HG03095 (cell line): Measurements from ENCODE around the gene EMP1.

Experiments used
- ATAC-seq: cut with Tn5 transposase; IDR thresholded peaks from one replicate; pipeline ENCODE4 v1.9.1; 2021; ENCODE audit warnings: moderate library complexity; ENCODE audit not compliant: unreplicated experiment

EMP1 gene, protein sequence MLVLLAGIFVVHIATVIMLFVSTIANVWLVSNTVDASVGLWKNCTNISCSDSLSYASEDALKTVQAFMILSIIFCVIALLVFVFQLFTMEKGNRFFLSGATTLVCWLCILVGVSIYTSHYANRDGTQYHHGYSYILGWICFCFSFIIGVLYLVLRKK

GRCh38 chr12:13196130-13196921, at the start of gene EMP1:
EMP1 (plus strand) TSS chr12:13196726; CDS start chr12:13211511, 14,785 bp downstream.
- peak; percentile 73 for ATAC-seq

GRCh38 chr12:13147688-13148484, 48.6 kb upstream of the EMP1 start:
- no peak for ATAC-seq

- no peak for ATAC-seq
Observed at GRCh38 chr12:13148485-13148847, 48.1 kb upstream of the EMP1 start.

DNA sequence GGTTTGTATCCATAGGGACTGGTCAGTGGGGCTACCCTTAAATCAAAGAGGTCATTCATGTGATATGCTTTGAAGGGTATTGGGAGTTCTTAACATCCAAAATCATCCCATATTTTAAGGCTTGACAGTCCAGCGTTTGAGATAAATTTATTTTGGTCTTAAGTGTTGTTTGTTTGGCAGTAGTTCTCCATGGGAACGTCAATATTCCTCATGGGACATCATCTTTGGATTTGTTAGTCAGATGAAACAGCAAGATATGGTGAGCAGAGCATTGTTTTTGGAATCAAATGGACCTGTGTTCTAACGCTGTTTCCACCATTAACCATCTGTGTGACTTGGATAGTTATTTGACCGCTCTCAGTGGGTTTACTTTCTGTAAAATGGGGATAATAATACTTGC, 47.1 kb upstream of the EMP1 start:
- no peak for ATAC-seq

- no peak for ATAC-seq
Observed at GRCh38 chr12:13152281-13152680, 44.2 kb upstream of the EMP1 start.

DNA sequence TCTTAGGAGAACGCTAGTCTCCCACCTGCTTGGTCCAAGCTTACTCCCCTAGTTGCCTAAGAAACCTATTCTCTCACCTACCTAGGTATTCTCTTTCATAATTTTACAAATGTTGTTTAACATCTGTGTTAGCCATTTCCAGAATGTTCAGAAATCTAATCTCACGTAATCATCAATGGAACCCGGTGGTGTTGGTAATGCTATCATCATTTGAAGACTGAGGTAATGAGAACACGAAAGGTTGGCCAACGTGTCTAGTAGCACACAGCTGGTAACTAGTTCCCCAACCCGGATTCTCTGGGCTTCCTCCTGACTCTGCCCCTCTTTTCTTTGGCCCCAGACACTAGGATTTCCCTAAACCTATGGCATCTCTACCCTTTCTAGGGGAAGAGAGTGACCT, 43.8 kb upstream of the EMP1 start:
- no peak for ATAC-seq

GRCh38 chr12:13153180-13153579, 43.3 kb upstream of the EMP1 start:
- no peak for ATAC-seq

- no peak for ATAC-seq
Observed at GRCh38 chr12:13154027-13154538, 42.4 kb upstream of the EMP1 start.

- ATAC-seq, result no peak
Observed at GRCh38 chr12:13154831-13155230, 41.7 kb upstream of the EMP1 start.

DNA sequence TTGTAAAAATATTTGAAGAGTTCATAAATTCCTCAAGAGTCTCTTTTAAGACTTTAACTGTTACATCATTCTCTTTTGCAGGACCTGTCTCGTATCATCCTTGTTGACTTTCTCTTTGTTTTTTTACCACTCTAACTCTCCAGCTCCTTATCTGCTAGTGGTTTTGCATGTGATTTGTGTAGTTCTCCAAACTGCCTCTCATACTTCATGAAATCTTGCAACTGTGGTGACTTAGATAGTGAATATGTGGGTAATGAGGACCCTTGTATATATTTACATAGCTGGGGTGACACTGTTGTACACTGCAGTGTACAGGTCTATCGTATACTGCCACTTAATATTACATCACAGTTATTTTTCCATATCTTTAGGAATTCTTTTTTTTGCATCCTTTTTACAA, 40.2 kb upstream of the EMP1 start:
- no peak for ATAC-seq

DNA sequence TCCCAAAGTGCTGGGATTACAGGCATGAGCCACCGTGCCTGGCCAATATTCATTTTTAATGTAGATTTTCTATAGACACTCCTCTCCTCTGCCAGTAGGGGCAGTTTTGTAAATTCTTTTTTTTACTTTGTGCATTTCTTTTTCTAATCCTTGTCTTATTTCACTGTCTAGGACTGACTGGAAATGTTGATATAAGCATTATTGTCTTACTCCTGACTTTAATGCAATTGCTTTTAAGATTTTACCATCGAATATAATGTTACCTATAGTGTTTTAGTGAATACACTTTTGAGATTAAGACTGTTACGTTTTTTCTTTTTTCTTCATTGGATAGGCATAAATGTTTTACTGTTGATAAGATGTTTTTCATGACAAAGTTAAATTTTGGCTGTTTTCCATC, 35.4 kb upstream of the EMP1 start:
- no peak for ATAC-seq

DNA sequence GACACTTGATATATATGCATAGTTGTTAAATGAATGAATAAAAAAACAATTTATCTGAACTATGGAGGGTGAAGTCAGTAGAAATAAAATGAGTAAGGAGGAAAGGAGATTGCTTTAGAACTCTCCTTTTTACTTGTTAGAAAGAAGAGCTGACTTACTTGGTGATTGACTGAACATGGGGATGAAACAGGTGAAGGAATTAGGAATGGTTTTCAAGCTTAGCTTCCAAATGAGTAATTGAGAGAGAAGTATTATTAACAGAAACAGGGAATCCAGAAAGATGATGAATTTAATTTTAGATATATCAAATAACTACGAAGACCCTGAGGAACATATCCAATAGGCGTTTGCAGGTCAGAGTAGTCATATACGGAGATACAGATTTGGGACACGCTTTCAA, 33.6 kb upstream of the EMP1 start:
- no peak for ATAC-seq

DNA sequence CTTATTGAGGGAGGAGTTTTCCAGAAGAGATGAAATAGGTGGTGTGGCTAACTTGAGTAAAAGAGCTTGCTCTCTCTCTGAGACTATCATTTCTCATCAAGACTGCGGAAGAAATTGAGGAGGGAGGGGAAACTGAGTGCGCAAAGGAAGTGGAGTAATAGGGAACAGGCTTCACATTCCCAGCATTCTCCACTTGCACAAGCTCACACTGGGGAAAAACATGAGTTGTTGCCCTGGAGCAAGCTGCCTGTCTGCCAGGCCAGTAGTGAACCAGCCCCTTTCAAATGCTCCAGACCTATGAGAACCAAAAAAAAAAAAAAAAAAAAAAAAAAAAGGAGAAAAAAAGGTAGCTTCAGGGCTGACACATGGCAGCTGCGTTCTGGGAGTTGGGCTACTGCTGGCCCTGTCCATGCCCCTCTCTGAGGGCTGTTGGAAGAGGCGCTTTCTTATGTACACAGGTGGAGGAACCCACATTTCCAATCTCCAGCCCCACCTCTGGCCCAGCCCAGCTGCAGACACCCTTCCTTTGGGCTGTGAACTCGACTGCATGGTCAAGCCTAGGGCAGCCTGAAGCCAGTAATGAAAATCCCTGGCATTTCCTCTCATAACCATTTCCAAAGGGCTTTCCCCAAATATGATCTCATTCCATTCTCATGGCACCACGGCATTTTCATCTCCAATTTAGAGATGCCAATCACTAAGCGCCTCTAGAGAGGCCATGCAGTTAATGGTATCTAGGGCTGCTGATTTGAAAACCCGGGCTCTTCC, 32.5 kb upstream of the EMP1 start:
- no peak for ATAC-seq

- ATAC-seq, result no peak
Observed at GRCh38 chr12:13164921-13165616, 31.5 kb upstream of the EMP1 start.

- no peak for ATAC-seq
Observed at GRCh38 chr12:13165617-13166041, 30.9 kb upstream of the EMP1 start.

- no peak for ATAC-seq
Observed at GRCh38 chr12:13167226-13167625, 29.3 kb upstream of the EMP1 start.

GRCh38 chr12:13167906-13168305, 28.6 kb upstream of the EMP1 start:
- no peak for ATAC-seq

DNA sequence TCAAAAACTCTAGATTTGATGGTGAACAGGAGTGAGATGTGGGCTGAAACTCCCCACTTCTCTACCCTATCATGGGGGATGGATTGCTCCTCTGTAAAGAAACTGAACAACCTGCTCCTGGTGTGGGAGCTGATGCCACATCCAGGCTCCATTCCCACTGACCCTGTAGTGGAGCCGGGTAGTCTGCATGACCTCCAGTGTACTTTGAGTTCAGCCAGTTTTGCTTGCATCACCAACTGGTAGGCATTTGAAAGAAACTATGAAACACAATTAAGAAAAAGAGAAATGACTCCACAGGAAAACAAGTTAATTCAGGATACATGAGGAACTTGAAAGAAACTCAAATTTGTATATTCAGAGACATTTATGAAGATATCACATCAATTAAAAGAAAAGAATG, 27.3 kb upstream of the EMP1 start:
- no peak for ATAC-seq

DNA sequence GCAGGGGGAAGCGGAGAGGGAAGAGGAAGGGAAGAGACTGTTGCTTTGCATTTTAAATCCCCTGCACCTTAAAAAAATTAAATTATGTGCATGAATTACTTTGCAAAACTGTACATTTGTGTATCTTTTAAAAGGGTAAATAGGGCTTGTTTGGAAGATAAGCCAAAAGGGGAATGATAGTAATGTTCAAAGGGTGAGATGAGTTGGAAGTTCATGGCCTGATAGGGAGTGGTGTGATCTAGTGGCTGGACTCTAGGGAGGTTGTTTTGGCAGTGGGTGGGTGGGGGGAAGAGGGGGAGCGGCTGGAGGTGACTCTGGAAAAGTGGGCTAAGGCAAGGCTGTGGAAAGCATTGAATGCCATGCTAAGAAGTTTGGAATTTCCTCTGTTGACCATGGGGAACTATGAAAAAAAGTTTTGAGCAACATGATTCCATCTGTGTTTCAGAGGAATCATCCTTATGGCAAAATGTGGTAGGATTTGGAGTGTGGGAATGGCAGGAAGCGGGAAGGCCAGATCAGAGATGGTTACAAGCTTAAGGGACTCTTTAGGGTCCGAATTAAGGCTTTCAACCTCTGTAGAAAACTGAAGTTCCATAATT, 25.5 kb upstream of the EMP1 start:
- ATAC-seq, result no peak
